Neural cell (in vitro differentiated cells): ENCODE data around the gene LGALS1. TPM values are rescaled to one million over a fixed set of nuclear protein-coding genes. Genes with fewer than 3 reads are reported as not detected.

Experiments
- H2AFZ ChIP-seq: fragments of 200-600, 300-800 bp; sonication (generic), shearing (Covaris generic); 2 replicates; pipeline ENCODE4 v1.6.0; 2014; ENCODE audit warnings: low read depth, mild to moderate bottlenecking, antibody characterized with exemption, low read length, moderate library complexity
- H3F3A ChIP-seq: fragments of 200-600 bp; shearing (Covaris generic); 2 replicates; pipeline ENCODE4 v1.6.1; 2016; ENCODE audit warnings: mild to moderate bottlenecking, moderate library complexity, mixed read lengths, antibody characterized with exemption, low read length; ENCODE audit not compliant: insufficient read depth, poor library complexity, severe bottlenecking
- H3K27ac ChIP-seq: fragments of 200-600, 300-800 bp; sonication (generic), shearing (Covaris generic); 2 replicates; pipeline ENCODE4 v1.5.1; 2014; ENCODE audit warnings: mild to moderate bottlenecking, low read length, moderate library complexity
- H3K27me3 ChIP-seq: fragments of 300-800, 200-600 bp; sonication (generic), shearing (Covaris generic); 2 replicates; pipeline ENCODE4 v1.6.0; 2014; ENCODE audit warnings: mild to moderate bottlenecking, low read depth, low read length, moderate library complexity; ENCODE audit not compliant: insufficient read depth
- H3K36me3 ChIP-seq: fragments of 300-800, 200-600 bp; sonication (generic), shearing (Covaris generic); 2 replicates; pipeline ENCODE4 v1.5.1; 2014; ENCODE audit warnings: mild to moderate bottlenecking, antibody characterized with exemption, low read length, moderate library complexity; ENCODE audit not compliant: insufficient read depth
- H3K4me2 ChIP-seq: fragments of 300-800, 200-600 bp; sonication (generic), shearing (Covaris generic); 2 replicates; pipeline ENCODE4 v1.6.0; 2014; ENCODE audit warnings: mild to moderate bottlenecking, low read length
- H3K4me3 ChIP-seq: fragments of 300-800, 200-600 bp; sonication (generic), shearing (Covaris generic); 2 replicates; pipeline ENCODE4 v1.5.1; 2014; ENCODE audit warnings: mild to moderate bottlenecking, low read length, moderate library complexity
- H3K79me2 ChIP-seq: fragments of 200-600 bp; shearing (Covaris generic); replicated peaks from 2 replicates; pipeline ENCODE4 v1.6.0; 2014; ENCODE audit warnings: mild to moderate bottlenecking, low read length, moderate library complexity; ENCODE audit not compliant: insufficient read depth
- H3K9ac ChIP-seq: fragments of 300-800, 200-600 bp; sonication (generic), shearing (Covaris generic); 2 replicates; pipeline ENCODE4 v1.6.1; 2016; ENCODE audit warnings: mild to moderate bottlenecking, low read length, mixed read lengths
- H3K9me2 ChIP-seq: fragments of 200-600 bp; shearing (Covaris generic); 2 replicates; pipeline ENCODE4 v1.6.1; 2016; ENCODE audit warnings: mild to moderate bottlenecking, low read length, mixed read lengths; ENCODE audit not compliant: insufficient read depth
- H3K9me3 ChIP-seq: fragments of 200-600, 300-800 bp; sonication (generic), shearing (Covaris generic); 2 replicates; pipeline ENCODE4 v1.6.1; 2016; ENCODE audit warnings: mild to moderate bottlenecking, mixed run types, low read length, moderate library complexity, mixed read lengths
- H4K20me1 ChIP-seq: fragments of 200-600 bp; shearing (Covaris generic); 2 replicates; pipeline ENCODE4 v1.6.1; 2016; ENCODE audit warnings: mild to moderate bottlenecking, mixed run types; ENCODE audit not compliant: insufficient read depth
- CTCF ChIP-seq: fragments of 450-650 bp; IDR thresholded peaks from 2 replicates; pipeline ENCODE4 v1.5.1; 2014; ENCODE audit warnings: antibody characterized with exemption, mild to moderate bottlenecking, moderate library complexity; ENCODE audit not compliant: poor library complexity, severe bottlenecking
- EP300 ChIP-seq: fragments of 450-650 bp; conservative IDR thresholded peaks from 2 replicates; pipeline ENCODE4 v1.6.1; 2014; ENCODE audit warnings: antibody characterized with exemption, mild to moderate bottlenecking, moderate library complexity; ENCODE audit not compliant: poor library complexity, severe bottlenecking
- EZH2 ChIP-seq: fragments of 200-600, 300-800 bp; shearing (Covaris generic), sonication (generic); IDR thresholded peaks from 2 replicates; pipeline ENCODE4 v1.6.1; 2014; ENCODE audit warnings: antibody characterized with exemption, low read length, borderline replicate concordance, mild to moderate bottlenecking; ENCODE audit not compliant: insufficient read depth, poor library complexity, severe bottlenecking
- MXI1 ChIP-seq: fragments of 450-650 bp; conservative IDR thresholded peaks from 2 replicates; pipeline ENCODE4 v1.6.1; 2014; ENCODE audit warnings: antibody characterized with exemption, mild to moderate bottlenecking; ENCODE audit not compliant: poor library complexity, severe bottlenecking
- POLR2AphosphoS5 ChIP-seq: IDR thresholded peaks from 2 replicates; pipeline ENCODE4 v1.6.1; 2012
- RAD21 ChIP-seq: fragments of 450-650 bp; conservative IDR thresholded peaks from 2 replicates; pipeline ENCODE4 v1.6.1; 2014; ENCODE audit warnings: antibody characterized with exemption, mild to moderate bottlenecking, moderate library complexity
- REST ChIP-seq: IDR thresholded peaks from 2 replicates; pipeline ENCODE4 v1.6.1; 2012; ENCODE audit warnings: borderline replicate concordance
- SMC3 ChIP-seq: fragments of 450-650 bp; conservative IDR thresholded peaks from 2 replicates; pipeline ENCODE4 v1.6.1; 2014; ENCODE audit warnings: antibody characterized with exemption, mild to moderate bottlenecking, moderate library complexity; ENCODE audit not compliant: poor library complexity
- TAF1 ChIP-seq: IDR thresholded peaks from 2 replicates; pipeline ENCODE4 v1.6.1; 2012; ENCODE audit warnings: low read depth
- polyA plus RNA-seq: library from polyadenylated mRNA; depleted of rRNA; stranded (reverse); fragments of >200 nt; gene quantifications from 2 replicates; pipeline ENCODE4 v1.2.3, GENCODE V29; 2014

LGALS1 gene
- polyA plus RNA-seq, 1 donor from 2014 or later: not detected

GRCh38 chr22:37659897-37660708 is 15.3 kb upstream of the LGALS1 start:
- H3K9me2 ChIP-seq: no peaks in the 10 kb centered on the region
- H3K79me2 ChIP-seq: peaks cover 23% of the 10 kb centered on the region
- no peak for TF ChIP-seq EP300
- no peak for TF ChIP-seq MXI1
- no peak for TF ChIP-seq EZH2
- TF ChIP-seq RAD21: no peak
- no peak for TF ChIP-seq SMC3

GRCh38 chr22:37660709-37661045 is 14.8 kb upstream of the LGALS1 start:
- H4K20me1 ChIP-seq: no peaks in the 10 kb centered on the region
- peak overlapping the region; percentile 69 for H3K9ac ChIP-seq

More at GRCh38 chr22:37659897-37660708, 15.3 kb upstream of the LGALS1 start:
- Histone ChIP-seq H3K36me3 (no peaks in the 10 kb centered on the region), H3K9ac (peak overlapping the region; percentile 75), H2AFZ (no peak overlapping the region), H3F3A (peaks cover 3% of the 10 kb centered on the region), H3K27ac (peak overlapping the region; percentile 94), H3K4me3 (peak overlapping the region; percentile 93), H3K9me3 (no peaks in the 10 kb centered on the region), H3K4me2 (peak overlapping the region; percentile 85), H4K20me1 (no peaks in the 10 kb centered on the region), H3K27me3 (no peaks in the 10 kb centered on the region)

More at GRCh38 chr22:37660709-37661045, 14.8 kb upstream of the LGALS1 start:
- Histone ChIP-seq H3K4me3 (peak overlapping the region; percentile 93), H3K9me3 (no peaks in the 10 kb centered on the region), H3K9me2 (no peaks in the 10 kb centered on the region), H3K79me2 (peaks cover 23% of the 10 kb centered on the region), H3K27ac (peak overlapping the region; percentile 94), H3K36me3 (no peaks in the 10 kb centered on the region), H3F3A (peaks cover 3% of the 10 kb centered on the region), H3K4me2 (peak overlapping the region; percentile 80), H2AFZ (no peak overlapping the region), H3K27me3 (no peaks in the 10 kb centered on the region)
- TF ChIP-seq RAD21 (no peak), EZH2 (no peak), TAF1 (no peak), MXI1 (no peak), POLR2AphosphoS5 (no peak), CTCF (no peak), REST (no peak), EP300 (no peak), SMC3 (no peak)
